K562 (cell line): ENCODE data around the gene ARSI. TPM values are rescaled to one million over a fixed set of nuclear protein-coding genes. Genes with fewer than 3 reads are reported as not detected.

Experiments
- ATAC-seq: fragments of 200-7000 bp; cut with Tn5 transposase; 3 replicates; pipeline ENCODE4 v1.9.1; 2020; ENCODE audit warnings: moderate library complexity
- BruUV-seq: library from RNA; stranded (reverse); fragments of 400-500 nt; replicated peaks from 2 replicates; lab custom pipeline; 2021; lab: Mats Ljungman, UMichigan
- CTCF ChIA-PET: fragments of 300-600 bp; formaldehyde crosslinking; extraction: SDS; loops from one replicate; lab custom pipeline; 2021; ENCODE audit warnings: low intra/inter-chr PET ratio; lab: Yijun Ruan, JAX
- POLR2A ChIA-PET: fragments of 300-600, 350-650 bp; sonication (Branson Sonifier 250); formaldehyde crosslinking; extraction: SDS; loops from one replicate; lab custom pipeline; 2021; ENCODE audit warnings: antibody characterized with exemption, inconsistent platforms; lab: Yijun Ruan, JAX
- DNase-seq, 4 experiments: peaks; one replicate each; pipeline versions ENCODE4 v3.0.0 to v3.0.0-alpha.2; 2011 to 2018; ENCODE audit warnings: low spot score in 3 of 4, mixed read lengths in 3 of 4; ENCODE audit errors: extremely low read depth in 1 of 4
- FAIRE-seq: peaks from 2 replicates; lab custom pipeline; 2011; peaks lifted over from hg19 to GRCh38; lab: Jason Lieb, UNC
- H2AFZ ChIP-seq: 2 replicates; pipeline ENCODE4 v1.6.0; 2011; ENCODE audit warnings: low read depth, low read length, control low read depth, inconsistent platforms
- H3K27ac ChIP-seq: fragments of 200-600 bp; 3 replicates; pipeline ENCODE4 v1.8.0; 2011; ENCODE audit warnings: low read depth, mild to moderate bottlenecking, control low read depth, inconsistent platforms, low read length, moderate library complexity, mixed read lengths; ENCODE audit errors: extremely low read depth
- H3K27me3 ChIP-seq, 2 experiments: fragments of 300-600 bp in 1 of 2; 2 replicates in 1 of 2; 3 replicates in 1 of 2; pipeline versions ENCODE4 v1.6.0 to v1.8.0; 2011; ENCODE audit warnings: inconsistent platforms in 2 of 2, low read length in 2 of 2, mild to moderate bottlenecking in 1 of 2, mixed read lengths in 1 of 2, moderate library complexity in 1 of 2; ENCODE audit not compliant: control insufficient read depth in 2 of 2, insufficient read depth in 2 of 2
- H3K36me3 ChIP-seq: fragments of 300-600 bp; 3 replicates; pipeline ENCODE4 v1.8.0; 2011; ENCODE audit warnings: mild to moderate bottlenecking, low read length, inconsistent platforms; ENCODE audit not compliant: control insufficient read depth, insufficient read depth
- H3K4me1 ChIP-seq, 2 experiments: fragments of 200-600 bp in 1 of 2; replicated peaks in 1 of 2; 2 replicates in 1 of 2; 3 replicates in 1 of 2; pipeline versions ENCODE4 v1.5.1 to v1.8.0; 2011; ENCODE audit warnings: inconsistent platforms in 2 of 2, low read length in 2 of 2, mild to moderate bottlenecking in 1 of 2, mixed read lengths in 1 of 2, moderate library complexity in 1 of 2; ENCODE audit not compliant: control insufficient read depth in 2 of 2, insufficient read depth in 2 of 2
- H3K4me2 ChIP-seq: 2 replicates; pipeline ENCODE4 v1.6.1; 2011; ENCODE audit warnings: low read length, control low read depth, inconsistent platforms, mixed read lengths; ENCODE audit not compliant: insufficient read depth
- H3K4me3 ChIP-seq: fragments of 200-600 bp; sonication (generic), shearing (Covaris generic); 2 replicates; pipeline ENCODE4 v1.5.1; 2016; ENCODE audit warnings: control low read depth, inconsistent platforms
- H3K79me2 ChIP-seq: fragments of 200-600 bp; 3 replicates; pipeline ENCODE4 v1.8.0; 2011; ENCODE audit warnings: low read length, inconsistent platforms; ENCODE audit not compliant: control insufficient read depth, insufficient read depth
- H3K9ac ChIP-seq, 2 experiments: 2 replicates each; pipeline versions ENCODE4 v1.6.0 to v1.6.1; 2011; ENCODE audit warnings: low read depth in 2 of 2, low read length in 2 of 2, control low read depth in 1 of 2, inconsistent platforms in 1 of 2, mild to moderate bottlenecking in 1 of 2, mixed read lengths in 1 of 2; ENCODE audit not compliant: insufficient read depth in 1 of 2
- H3K9me1 ChIP-seq: one replicate; pipeline ENCODE4 v1.6.0; 2011; ENCODE audit warnings: inconsistent platforms, mild to moderate bottlenecking, low read length, moderate library complexity; ENCODE audit not compliant: control insufficient read depth, insufficient read depth
- H3K9me3 ChIP-seq: replicated peaks from 2 replicates; pipeline ENCODE4 v1.5.1; 2011; ENCODE audit warnings: low read depth, low read length, inconsistent platforms; ENCODE audit not compliant: control insufficient read depth, insufficient read depth
- H4K20me1 ChIP-seq: replicated peaks from 2 replicates; pipeline ENCODE4 v1.6.1; 2011; ENCODE audit warnings: low read length, inconsistent platforms, mixed read lengths; ENCODE audit not compliant: control insufficient read depth, insufficient read depth
- HNRNPK ChIP-seq: fragments of 200-400 bp; formaldehyde crosslinking; IDR thresholded peaks from one replicate; pipeline ENCODE4 v1.6.1; 2018; ENCODE audit warnings: mild to moderate bottlenecking, low read depth, low read length; ENCODE audit not compliant: poor library complexity, severe bottlenecking
- HOXB6 ChIP-seq: fragments of 250-450 bp; sonication (Bioruptor Pico); IDR thresholded peaks from 2 replicates; pipeline ENCODE4 v1.5.1; 2022; ENCODE audit warnings: mild to moderate bottlenecking, borderline replicate concordance
- SIX5 ChIP-seq, 2 experiments: IDR thresholded peaks; 2 replicates each; pipeline ENCODE4 v1.6.1; 2011; ENCODE audit warnings: low read length in 2 of 2, borderline replicate concordance in 1 of 2, low read depth in 1 of 2, mild to moderate bottlenecking in 1 of 2, moderate library complexity in 1 of 2; ENCODE audit not compliant: insufficient read depth in 1 of 2
- SNRNP70 ChIP-seq: fragments of 200-400 bp; formaldehyde crosslinking; optimal IDR thresholded peaks from 2 replicates; pipeline ENCODE3; 2017; ENCODE audit warnings: low read depth, low read length
- TRIM28 ChIP-seq: fragments of 450-650 bp; IDR thresholded peaks from 2 replicates; pipeline ENCODE4 v1.6.1; 2017
- ZNF274 ChIP-seq: IDR thresholded peaks from 2 replicates; pipeline ENCODE4 v1.6.1; 2011; ENCODE audit warnings: low read depth, mild to moderate bottlenecking, low read length, moderate library complexity, borderline replicate concordance
- WGBS: fragments of 100-300 bp; shearing (Covaris generic); methylation state at CpG from one replicate; pipeline ENCODE4 v1.1.6; 2016; ENCODE audit warnings: low coverage, mixed read lengths; ENCODE audit not compliant: insufficient coverage; ENCODE audit errors: missing lambda C conversion rate; 5-methylcytosine and 5-hydroxymethylcytosine counted together
- in situ Hi-C: fragments of 300-500 bp; cut with MboI; formaldehyde crosslinking; loops from 4 replicates; pipeline ENCODE4 v1.15.0; 2018; ENCODE audit warnings: inconsistent platforms, mixed read lengths
- intact Hi-C: fragments of 100-400 bp; cut with micrococcal nuclease; formaldehyde crosslinking; loops from 2 replicates; pipeline ENCODE4 v1.14.2; 2022
- polyA plus RNA-seq, 8 experiments: library from polyadenylated mRNA; depleted of rRNA in 4 of 8; stranded (reverse) in 5 of 8; unstranded in 3 of 8; fragments of >200 nt; fragmentation: Nextera tagmentation in 2 of 8; fragmentation: Illumina TruSeq in 1 of 8; extraction: Ambion mirVana in 2 of 8; extraction: Trizol in 1 of 8; gene quantifications; 2 replicates each; pipeline versions ENCODE4 v1.2.1 to v1.2.3, GENCODE V29; 2011 to 2014; ENCODE audit warnings: inconsistent platforms in 1 of 8, missing spikeins in 1 of 8
- total RNA-seq, 7 experiments: library from RNA; depleted of rRNA in 6 of 7; stranded (reverse); fragments of >200 nt in 6 of 7; fragmentation: Illumina TruSeq in 2 of 7; extraction: Trizol in 2 of 7; gene quantifications; 2 replicates each; pipeline versions ENCODE4 v1.2.1 to v1.2.3, GENCODE V29; 2011 to 2021; ENCODE audit warnings: low replicate concordance in 1 of 7

Gene ARSI
- total and polyA plus RNA-seq, 9 of the 15 experiments (the other 6 are each of a cell fraction or from before 2014, with no cell fraction given) = 0.04 to 0.07 TPM; not detected in 7

- no peak for ATAC-seq
- no peaks in the 10 kb centered on the region for H3K36me3 ChIP-seq
- FAIRE-seq = no peak
- H3K79me2 ChIP-seq = no peaks in the 10 kb centered on the region
- BruUV-seq = no TSS peak
- no peak overlapping the region for H2AFZ ChIP-seq
- H3K4me3 ChIP-seq = no peak overlapping the region
- intact Hi-C loops (no loop called here), in situ Hi-C loops (no loop called here)
- 1% methylated on average over 7 of the region's 7 CpGs for WGBS
- H3K4me1 ChIP-seq = no peaks in the 10 kb centered on the region; a peak in 1 of 5 replicates
- H3K9me3 ChIP-seq = no peaks in the 10 kb centered on the region
- CTCF ChIA-PET = no interaction called here
- POLR2A ChIA-PET = interaction anchor here (1.2 kb wide), 2 partner anchors 11 to 97 kb away, joined by 3 read pairs; no protein-coding TSS in a partner anchor
- H3K9me1 ChIP-seq = no peaks in the 10 kb centered on the region
- H3K27me3 ChIP-seq = peaks cover 7 to 49% of the 10 kb centered on the region in 2 experiments
- DNase-seq = no peak
- H3K4me2 ChIP-seq = no peak overlapping the region
- no peak for TF ChIP-seq ZNF274
- no peak for TF ChIP-seq SIX5 (IDR thresholded peaks at IDR 0.05; ENCODE audit: borderline replicate concordance in 1 of 2, insufficient read depth in 1 of 2, low read depth in 1 of 2, low read length in 2 of 2)
- no peak for TF ChIP-seq TRIM28
- TF ChIP-seq SNRNP70 = no peak
- no peak for TF ChIP-seq HOXB6 (CRISPR knock-in tag)
- no peak for TF ChIP-seq HNRNPK
- TF ChIP-seq, all 486 proteins: peak for 0
- no peak overlapping the region for H3K27ac ChIP-seq
- H4K20me1 ChIP-seq = peaks cover 12% of the 10 kb centered on the region; the same call in 1 of the 2 replicates
- no peak overlapping the region for H3K9ac ChIP-seq
Measured at GRCh38 chr5:150254363-150254762, 48.3 kb downstream of the ARSI start.
